Measurements from ENCODE around the gene EFNA1.

GRCh38 chr1:155170806-155171205, 43.1 kb downstream of the EFNA1 start:
- TF ChIP-seq CTCF (IDR thresholded peaks at IDR 0.05; ENCODE audit: borderline replicate concordance, extremely low read depth, low read length, poor library complexity, severe bottlenecking): no peak
- TF ChIP-seq EZH2 (IDR thresholded peaks at IDR 0.05; ENCODE audit: borderline replicate concordance, low read depth, low read length, severe bottlenecking): no peak

Measured in DND-41 (cell line).